ENCODE measurements around the gene ROCK2.
A peak's percentile ranks its signal among the peaks of the same experiment; 100 is the strongest.

Gene ROCK2

GRCh38 chr2:11338580-11338979, 5.9 kb downstream of the ROCK2 start (continued):
- no peak for TF ChIP-seq PBX3 (CRISPR knock-in tag; IDR thresholded peaks at IDR 0.05)
- TF ChIP-seq MYNN (tag by site-specific recombination; IDR thresholded peaks at IDR 0.05; ENCODE audit: borderline replicate concordance): no peak
- no peak for TF ChIP-seq ZNF169 (tag by site-specific recombination; IDR thresholded peaks at IDR 0.05)
- TF ChIP-seq IKZF3 (tag by site-specific recombination; IDR thresholded peaks at IDR 0.05): no peak
- no peak for TF ChIP-seq ZNF555 (tag by site-specific recombination; conservative IDR thresholded peaks at IDR 0.05)

GRCh38 chr2:11337909-11338308, 6.5 kb downstream of the ROCK2 start:
- TF ChIP-seq ZNF704 (tag by site-specific recombination; IDR thresholded peaks at IDR 0.05) (no peak), ZNF121 (tag by site-specific recombination; IDR thresholded peaks at IDR 0.05) (peak; percentile 34; the same call in 1 of the 2 replicates)
- Histone ChIP-seq H3K4me1 (ENCODE audit: control insufficient read depth, insufficient read depth, low read length) (peaks cover 14% of the 10 kb centered on the region), H3K9me3 (ENCODE audit: control insufficient read depth, insufficient read depth, low read depth, low read length) (peaks cover under 1% of the 10 kb centered on the region; the same call in 1 of the 2 replicates), H3K36me3 (ENCODE audit: control insufficient read depth in 2 of 2, insufficient read depth in 1 of 2, low read length in 2 of 2) (no peaks in the 10 kb centered on the region; a peak in 2 of 3 replicates), H3K27ac (ENCODE audit: extremely low read depth, low read depth, low read length) (no peak overlapping the region), H3K4me3 (ENCODE audit: low read depth, low read length) (no peak overlapping the region)
- ChIA-PET POLR2A (no interaction called here), CTCF (no interaction called here)

GRCh38 chr2:11336189-11336588, 8.2 kb downstream of the ROCK2 start:
- no peaks in the 10 kb centered on the region; a peak in 2 of 3 replicates for H3K36me3 ChIP-seq (ENCODE audit: control insufficient read depth in 2 of 2, insufficient read depth in 1 of 2, low read length in 2 of 2)
- POLR2A ChIA-PET: no interaction called here
- peaks cover 3% of the 10 kb centered on the region for H3K9me3 ChIP-seq (ENCODE audit: control insufficient read depth, insufficient read depth, low read depth, low read length)
- H3K4me1 ChIP-seq (ENCODE audit: control insufficient read depth, insufficient read depth, low read length): peaks cover 9% of the 10 kb centered on the region
- H3K4me3 ChIP-seq (ENCODE audit: low read depth, low read length): no peak overlapping the region
- H3K27ac ChIP-seq (ENCODE audit: extremely low read depth, low read depth, low read length): no peak overlapping the region
- CTCF ChIA-PET: interaction anchor here (0.6 to 0.8 kb wide), 3 partner anchors 10 to 76 kb away, joined by 3 to 4 read pairs (median 3); no protein-coding TSS in a partner anchor
- TF ChIP-seq OSR2 (tag by site-specific recombination; IDR thresholded peaks at IDR 0.05): no peak
- TF ChIP-seq ZNF513 (tag by site-specific recombination; IDR thresholded peaks at IDR 0.05): no peak
- TF ChIP-seq RBAK (tag by site-specific recombination; IDR thresholded peaks at IDR 0.05): no peak
- no peak for TF ChIP-seq ZFP37 (tag by site-specific recombination; IDR thresholded peaks at IDR 0.05)
- no peak for TF ChIP-seq ZNF518A (tag by site-specific recombination; conservative IDR thresholded peaks at IDR 0.05; ENCODE audit: low read depth)
- no peak for TF ChIP-seq ZNF624 (tag by site-specific recombination; IDR thresholded peaks at IDR 0.05)
- TF ChIP-seq BCL6B (tag by site-specific recombination; IDR thresholded peaks at IDR 0.05): no peak
- no peak for TF ChIP-seq SETDB1 (IDR thresholded peaks at IDR 0.05; ENCODE audit: insufficient read length, low read length)
- TF ChIP-seq ZNF830 (tag by site-specific recombination; IDR thresholded peaks at IDR 0.05; ENCODE audit: low read depth): no peak
- no peak for TF ChIP-seq TSHZ1 (tag by site-specific recombination; IDR thresholded peaks at IDR 0.05; ENCODE audit: borderline replicate concordance)
- no peak for TF ChIP-seq ZNF776 (tag by site-specific recombination; IDR thresholded peaks at IDR 0.05; ENCODE audit: borderline replicate concordance)
- no peak for TF ChIP-seq REPIN1 (tag by site-specific recombination; IDR thresholded peaks at IDR 0.05; ENCODE audit: low read depth)
- no peak for TF ChIP-seq ZNF10 (tag by site-specific recombination; IDR thresholded peaks at IDR 0.05)

Data from HEK293 (cell line).